SK-N-SH (cell line): ENCODE data around the gene ADIPOR2.

Experiments
- CHD2 ChIP-seq: fragments of 150-350 bp; IDR thresholded peaks from 2 replicates; pipeline ENCODE4 v1.6.1; 2018; ENCODE audit warnings: low read length; ENCODE audit not compliant: partially characterized antibody
- CTCF ChIP-seq: fragments of 200-600 bp; sonication (generic); IDR thresholded peaks from 2 replicates; pipeline ENCODE4 v1.6.1; 2017; ENCODE audit warnings: antibody characterized with exemption, mild to moderate bottlenecking, moderate library complexity
- IRF3 ChIP-seq: fragments of 150-350 bp; IDR thresholded peaks from 2 replicates; pipeline ENCODE4 v1.6.1; 2016; ENCODE audit warnings: mild to moderate bottlenecking, low read depth, low read length

- TF ChIP-seq CTCF: no peak
- TF ChIP-seq CHD2: no peak
- no peak for TF ChIP-seq IRF3
Measured at GRCh38 chr12:1692895-1693610, 2.2 kb downstream of the ADIPOR2 start.
